Stomach smooth muscle (tissue), 2 donors: Measurements from ENCODE around the gene RUNX2.

Experiments used
- H3K27ac ChIP-seq: one replicate; pipeline ENCODE4 v1.7.0; 2013; ENCODE audit warnings: mild to moderate bottlenecking, low read length, inconsistent platforms
- H3K27me3 ChIP-seq, 2 donors: one replicate each; pipeline ENCODE4 v1.7.0; 2013; ENCODE audit warnings: low read length in 2 of 2; ENCODE audit not compliant: insufficient read depth in 2 of 2, control insufficient read depth in 1 of 2
- H3K36me3 ChIP-seq, 2 donors: one replicate each; pipeline ENCODE4 v1.7.0; 2013; ENCODE audit warnings: low read length in 2 of 2; ENCODE audit not compliant: control insufficient read depth in 2 of 2, insufficient read depth in 2 of 2
- H3K4me1 ChIP-seq: one replicate; pipeline ENCODE4 v1.7.0; 2013; ENCODE audit warnings: low read length; ENCODE audit not compliant: control insufficient read depth, insufficient read depth
- H3K4me3 ChIP-seq, 2 donors: one replicate each; pipeline ENCODE4 v1.7.0; 2013; ENCODE audit warnings: low read length in 2 of 2
- H3K9ac ChIP-seq, 2 donors: one replicate each; pipeline ENCODE4 v1.7.0; 2013; ENCODE audit warnings: low read length in 2 of 2, mild to moderate bottlenecking in 1 of 2
- H3K9me3 ChIP-seq, 2 donors: one replicate each; pipeline ENCODE4 v1.7.0; 2013; ENCODE audit warnings: low read length in 2 of 2; ENCODE audit not compliant: control insufficient read depth in 2 of 2
- donor health status: healthy.
- donor health status: Pancreatic carcinoma.

The RUNX2 gene

DNA sequence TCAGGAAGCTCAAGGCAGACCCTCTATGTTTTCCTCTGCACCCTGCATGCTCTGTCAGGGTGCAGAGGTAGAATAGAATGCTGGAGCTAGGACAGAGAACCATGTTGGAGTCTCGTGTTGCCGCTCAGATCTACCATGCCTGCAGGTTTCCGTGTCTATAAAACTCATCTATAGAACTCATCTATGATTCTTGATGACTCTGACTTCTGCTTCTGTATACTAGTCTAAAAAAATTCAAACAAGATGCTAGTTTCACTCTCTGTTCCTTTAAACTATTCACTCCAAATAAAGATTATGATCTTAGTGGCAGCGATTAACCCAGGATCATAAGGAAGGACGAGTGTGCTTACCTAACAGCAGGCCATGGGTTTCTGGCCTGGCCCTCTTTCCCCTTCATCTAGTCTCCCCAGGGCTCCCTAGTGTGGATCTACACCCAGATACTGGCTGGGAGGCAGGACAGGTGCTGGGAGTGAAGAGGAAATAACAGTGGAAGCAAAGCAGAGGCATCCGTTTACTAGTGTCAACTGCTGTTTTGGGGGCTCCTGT lies 212.3 kb downstream of the RUNX2 start:
- peaks cover 0 to 2% of the 10 kb centered on the region in 2 donors for H3K27me3 ChIP-seq
- no peak overlapping the region for H3K4me3 ChIP-seq
- H3K9me3 ChIP-seq, result no peaks in the 10 kb centered on the region
- H3K27ac ChIP-seq, result no peak overlapping the region
- no peak overlapping the region for H3K9ac ChIP-seq
- H3K4me1 ChIP-seq, result no peaks in the 10 kb centered on the region
- no peaks in the 10 kb centered on the region for H3K36me3 ChIP-seq

DNA sequence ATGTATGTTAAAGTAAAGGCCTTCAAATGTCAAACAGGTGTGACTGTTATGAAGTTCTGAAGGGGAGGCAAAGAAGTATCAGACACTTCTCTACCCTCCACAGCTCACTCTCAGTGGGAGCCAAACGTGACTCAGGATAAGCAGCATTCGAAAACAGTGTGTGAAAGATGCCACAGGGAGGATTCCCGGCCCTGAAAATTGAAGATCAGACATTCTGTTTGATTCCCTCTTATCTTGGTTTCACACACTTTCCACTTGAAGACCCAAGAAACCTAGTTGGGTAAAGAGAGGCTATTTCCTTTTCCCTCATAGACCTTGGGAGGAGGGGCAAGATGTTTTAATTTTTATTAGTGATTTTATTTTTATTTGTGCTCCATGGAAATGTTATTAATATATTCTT lies 213.8 kb downstream of the RUNX2 start:
- Histone ChIP-seq H3K9me3 (no peaks in the 10 kb centered on the region), H3K27me3 (peaks cover 0 to 2% of the 10 kb centered on the region in 2 donors), H3K4me3 (no peak overlapping the region), H3K27ac (no peak overlapping the region), H3K9ac (no peak overlapping the region), H3K4me1 (no peaks in the 10 kb centered on the region), H3K36me3 (no peaks in the 10 kb centered on the region)

DNA sequence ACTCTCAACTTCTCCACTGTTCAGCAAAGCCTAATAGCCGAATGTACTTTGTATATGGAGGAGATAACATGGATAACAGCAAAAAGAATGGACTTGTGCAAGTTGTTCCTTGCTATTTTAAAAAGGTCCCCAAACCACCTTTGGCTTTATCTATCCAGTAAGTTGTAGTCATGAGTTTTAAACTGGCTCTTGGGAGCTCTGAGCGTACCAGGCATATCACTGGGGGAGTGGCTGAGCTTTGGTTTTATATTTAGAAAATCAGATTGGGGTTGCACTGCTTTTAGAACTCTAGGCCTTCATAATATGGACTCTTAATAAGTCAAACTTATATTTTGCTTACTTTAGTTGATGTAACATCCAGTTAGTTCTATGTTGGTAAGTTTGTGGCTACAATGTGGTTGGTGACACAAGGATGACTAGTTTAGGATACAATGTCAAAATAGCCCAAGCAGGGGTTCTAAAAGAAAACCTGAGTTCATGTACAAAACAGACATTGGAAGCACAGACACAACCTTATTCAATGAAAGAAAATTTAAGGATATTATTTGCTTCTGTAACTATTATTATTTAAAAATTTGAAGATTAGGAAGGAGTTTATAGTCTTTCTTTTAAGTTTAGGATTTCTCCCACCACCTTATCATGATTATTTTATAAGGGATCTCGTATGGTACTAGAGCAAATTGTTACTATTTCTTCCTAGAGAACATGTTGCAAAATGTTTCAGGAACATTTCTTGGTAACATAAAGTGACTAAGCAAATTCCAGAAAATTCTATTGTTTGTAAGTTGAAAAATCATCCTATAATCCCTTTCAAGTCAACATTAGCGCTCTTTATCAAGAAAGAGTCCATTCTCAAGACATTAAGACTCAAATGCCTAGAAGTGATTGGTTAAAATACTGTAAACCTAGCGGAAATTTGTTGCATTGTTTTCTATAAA lies 215.4 kb downstream of the RUNX2 start:
- Histone ChIP-seq H3K9ac (no peak overlapping the region), H3K27ac (no peak overlapping the region), H3K9me3 (no peaks in the 10 kb centered on the region), H3K4me1 (no peaks in the 10 kb centered on the region), H3K36me3 (no peaks in the 10 kb centered on the region), H3K27me3 (no peaks in the 10 kb centered on the region), H3K4me3 (no peak overlapping the region)

DNA sequence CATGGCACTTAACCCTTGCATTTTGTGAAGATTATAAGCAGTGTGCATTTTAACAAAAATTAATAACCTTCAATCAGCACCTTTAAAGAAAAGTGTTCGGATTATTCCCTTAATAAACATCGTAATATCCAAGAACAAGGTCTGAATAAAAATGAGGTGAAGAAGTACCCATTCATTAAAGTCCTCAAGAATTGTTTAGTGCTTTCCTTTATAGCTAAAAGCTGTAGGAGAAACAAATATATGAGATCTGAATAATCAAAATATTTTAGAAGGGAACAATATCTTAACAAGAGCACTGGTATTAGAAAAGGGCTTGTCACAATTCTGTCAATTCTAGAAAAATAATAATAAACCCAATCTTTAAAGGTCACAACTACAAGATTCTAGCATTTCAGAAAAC lies 217.3 kb downstream of the RUNX2 start:
- no peak overlapping the region for H3K9ac ChIP-seq
- H3K4me1 ChIP-seq, result no peaks in the 10 kb centered on the region
- no peak overlapping the region for H3K4me3 ChIP-seq
- no peaks in the 10 kb centered on the region for H3K27me3 ChIP-seq
- no peaks in the 10 kb centered on the region for H3K9me3 ChIP-seq
- H3K27ac ChIP-seq, result no peak overlapping the region
- H3K36me3 ChIP-seq, result no peaks in the 10 kb centered on the region

DNA sequence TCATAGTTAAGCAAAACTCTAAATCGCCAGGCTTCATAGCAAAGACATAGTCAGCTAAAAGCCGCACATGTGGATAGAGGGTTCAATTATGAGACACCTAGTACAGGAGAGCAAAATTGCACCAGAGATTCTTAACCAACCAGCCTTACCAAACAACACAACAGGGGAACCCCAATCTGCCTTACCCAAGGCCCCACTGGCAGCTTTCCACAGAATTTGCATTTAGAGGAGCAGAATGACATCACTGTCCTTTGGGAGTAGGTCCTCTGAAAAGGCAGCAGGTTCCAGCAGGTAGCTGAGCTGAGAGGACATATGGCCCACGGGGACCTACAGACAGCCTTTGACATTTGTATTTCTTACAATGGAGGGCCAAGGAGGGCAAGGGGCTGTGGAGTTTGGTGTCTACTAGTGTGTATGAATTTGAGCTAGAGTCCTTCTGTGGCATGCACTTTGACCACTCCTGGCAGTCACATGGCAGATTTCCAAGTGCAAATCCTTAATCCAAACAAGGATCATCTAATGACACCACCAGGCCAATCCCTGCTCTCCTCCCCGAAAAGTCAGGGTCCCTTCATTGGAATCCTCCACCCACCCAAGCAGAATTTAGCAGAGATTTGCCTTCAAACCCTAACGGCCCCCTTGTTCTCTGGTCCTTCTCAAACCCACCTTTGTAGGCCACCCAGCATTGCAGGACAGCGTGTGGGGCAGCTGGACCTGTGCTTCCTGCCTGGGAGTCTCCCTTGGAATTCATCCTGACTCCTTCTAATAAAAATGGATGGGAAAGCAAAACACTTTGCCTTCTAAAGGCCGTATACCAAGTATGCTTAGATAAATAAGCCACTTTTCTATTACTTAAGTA lies 220.8 kb downstream of the RUNX2 start:
- Histone ChIP-seq H3K4me1 (no peaks in the 10 kb centered on the region), H3K9me3 (no peaks in the 10 kb centered on the region), H3K4me3 (no peak overlapping the region), H3K27ac (no peak overlapping the region), H3K36me3 (no peaks in the 10 kb centered on the region), H3K9ac (no peak overlapping the region), H3K27me3 (no peaks in the 10 kb centered on the region)

DNA sequence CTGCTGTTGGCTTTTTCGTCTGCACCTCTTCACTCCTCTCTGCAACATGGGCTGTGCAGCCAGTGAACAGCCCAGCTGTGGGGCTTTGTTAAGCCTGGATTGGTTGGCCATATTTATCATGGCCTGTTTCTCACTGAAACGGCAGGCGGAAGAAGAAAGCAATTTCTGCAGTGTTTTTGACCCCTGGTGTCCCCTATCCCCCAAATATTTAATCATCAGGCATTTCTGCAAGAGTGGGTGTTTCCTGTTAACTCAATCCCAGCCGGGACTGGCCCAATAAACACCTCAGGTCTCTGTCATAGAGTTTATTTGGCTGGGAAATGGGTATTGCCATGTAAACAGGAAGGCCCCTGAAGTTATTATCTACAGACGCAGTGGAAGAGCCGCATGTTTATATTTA lies 224.4 kb downstream of the RUNX2 start:
- H3K9ac ChIP-seq, result no peak overlapping the region
- H3K4me1 ChIP-seq, result no peaks in the 10 kb centered on the region
- H3K4me3 ChIP-seq, result no peak overlapping the region
- no peaks in the 10 kb centered on the region for H3K36me3 ChIP-seq
- H3K27ac ChIP-seq, result no peak overlapping the region
- H3K9me3 ChIP-seq, result no peaks in the 10 kb centered on the region
- H3K27me3 ChIP-seq, result no peaks in the 10 kb centered on the region

DNA sequence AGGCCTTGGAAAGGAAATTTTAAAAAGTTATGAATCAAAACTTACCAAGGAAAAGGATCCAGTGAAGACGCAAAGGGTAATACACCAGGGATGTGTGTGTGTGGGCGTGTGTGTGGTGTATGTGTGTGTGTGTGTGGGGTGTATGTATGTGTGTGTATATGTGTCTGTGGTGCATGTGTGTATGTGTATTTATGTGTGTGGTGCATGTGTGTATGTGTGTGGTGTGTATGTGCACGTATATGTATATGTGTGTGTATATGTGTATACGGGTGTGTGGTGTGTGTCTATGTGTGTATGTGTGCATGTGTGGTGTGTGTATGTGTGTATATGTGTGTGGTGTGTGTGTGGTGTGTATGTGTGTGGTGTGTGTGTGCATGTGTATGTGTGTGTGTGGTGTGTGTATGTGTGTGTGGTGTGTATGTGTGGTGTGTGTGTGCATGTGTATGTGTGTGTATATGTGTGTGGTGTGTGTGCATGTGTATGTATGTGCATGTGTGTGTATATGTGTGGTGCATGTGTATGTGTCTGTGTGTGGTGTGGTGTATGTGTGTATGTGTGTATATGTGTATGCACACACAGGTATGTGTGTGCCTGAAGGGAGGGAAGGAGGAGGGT lies 225.7 kb downstream of the RUNX2 start:
- Histone ChIP-seq H3K4me1 (no peaks in the 10 kb centered on the region), H3K9ac (no peak overlapping the region), H3K27me3 (no peaks in the 10 kb centered on the region), H3K9me3 (no peaks in the 10 kb centered on the region), H3K27ac (no peak overlapping the region), H3K4me3 (no peak overlapping the region), H3K36me3 (no peaks in the 10 kb centered on the region)

DNA sequence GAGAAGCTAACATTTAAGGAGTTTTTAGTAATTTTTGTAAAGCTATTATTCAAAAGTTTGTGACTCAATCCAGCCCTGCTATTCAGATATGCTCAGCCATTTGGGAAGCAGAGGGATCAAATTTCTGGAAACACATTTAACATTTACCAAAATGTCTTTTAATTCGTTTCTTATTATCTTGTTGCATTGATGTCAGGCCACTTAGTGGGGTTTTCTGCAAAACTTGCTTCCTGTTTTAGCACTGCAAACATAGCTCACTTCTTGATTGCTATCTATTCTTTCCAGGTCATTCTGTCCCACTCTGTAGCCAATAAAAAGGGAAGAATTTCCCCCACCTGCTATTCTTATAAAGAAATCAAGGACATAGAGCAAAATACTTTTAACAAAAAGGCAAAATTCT lies 226.5 kb downstream of the RUNX2 start:
- Histone ChIP-seq H3K36me3 (no peaks in the 10 kb centered on the region), H3K9me3 (no peaks in the 10 kb centered on the region), H3K27me3 (no peaks in the 10 kb centered on the region), H3K27ac (no peak overlapping the region), H3K4me3 (no peak overlapping the region), H3K4me1 (no peaks in the 10 kb centered on the region), H3K9ac (no peak overlapping the region)

DNA sequence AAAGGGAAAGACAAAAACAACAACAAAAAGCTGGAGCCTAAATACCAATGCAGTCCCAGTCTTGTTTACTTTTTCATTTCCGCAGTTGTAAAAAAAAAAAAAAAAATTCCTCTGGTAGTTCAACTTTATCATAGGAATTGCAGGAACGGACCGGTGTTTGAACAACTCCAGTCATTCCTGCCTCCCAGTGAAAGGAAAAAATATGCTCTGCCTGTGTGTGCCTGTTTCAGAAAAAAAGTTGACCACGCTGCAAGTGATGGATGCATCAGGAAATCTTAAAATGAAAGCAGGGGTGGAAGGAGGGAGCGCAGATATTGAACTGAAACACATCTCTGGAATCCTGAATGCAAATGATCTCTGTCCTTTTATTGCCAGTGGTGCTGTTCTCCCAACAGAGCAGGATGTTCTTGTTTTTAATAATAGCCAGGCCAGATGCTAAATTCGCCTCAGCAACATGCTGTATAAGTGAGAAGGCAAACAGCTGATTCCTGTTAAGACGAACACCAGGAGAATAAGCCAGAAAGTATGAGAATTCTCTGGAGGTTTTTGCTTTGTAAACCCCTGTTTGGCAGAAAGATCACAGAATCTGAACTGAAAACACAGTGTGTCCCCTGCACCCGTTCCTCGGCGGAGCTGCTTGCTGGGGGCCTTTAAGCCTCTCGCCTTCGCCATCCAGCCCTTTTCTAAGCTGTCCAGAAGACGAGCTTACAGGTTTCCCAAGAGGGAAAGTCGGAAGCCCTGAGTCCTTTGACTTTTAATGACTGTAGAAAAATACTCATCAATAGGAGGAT lies 228.0 kb downstream of the RUNX2 start:
- Histone ChIP-seq H3K4me1 (no peaks in the 10 kb centered on the region), H3K27me3 (no peaks in the 10 kb centered on the region), H3K9me3 (no peaks in the 10 kb centered on the region), H3K27ac (no peak overlapping the region), H3K9ac (peak overlapping the region in 1 of 2 donors; percentile 51), H3K4me3 (peak overlapping the region in 1 of 2 donors; percentile 44), H3K36me3 (no peaks in the 10 kb centered on the region)

DNA sequence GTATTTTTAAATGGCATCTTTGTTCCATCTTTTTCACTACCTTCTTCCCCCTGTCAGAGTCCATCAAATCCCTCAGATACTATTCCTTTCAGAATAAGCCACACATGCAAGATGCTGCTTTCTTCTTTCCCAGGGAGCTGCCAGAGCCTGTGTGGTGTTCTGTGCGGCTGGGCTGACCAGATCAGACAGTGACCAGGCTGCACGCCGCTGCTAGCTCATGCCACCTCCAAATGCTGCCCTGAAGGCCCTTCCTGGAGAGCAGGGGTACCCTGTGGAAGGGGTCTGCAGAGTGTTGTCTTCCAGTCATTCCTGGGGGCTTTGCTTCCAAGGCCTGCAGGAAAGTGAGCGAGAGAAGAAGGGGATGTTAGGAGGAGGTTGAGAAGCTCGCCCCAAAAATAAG lies 228.7 kb downstream of the RUNX2 start:
- no peak overlapping the region for H3K4me3 ChIP-seq
- no peaks in the 10 kb centered on the region for H3K36me3 ChIP-seq
- H3K9me3 ChIP-seq, result no peaks in the 10 kb centered on the region
- H3K9ac ChIP-seq, result no peak overlapping the region
- no peak overlapping the region for H3K27ac ChIP-seq
- H3K4me1 ChIP-seq, result no peaks in the 10 kb centered on the region
- no peaks in the 10 kb centered on the region for H3K27me3 ChIP-seq
